ENCODE results near the gene MAP1LC3B2.

MAP1LC3B2 gene

DNA sequence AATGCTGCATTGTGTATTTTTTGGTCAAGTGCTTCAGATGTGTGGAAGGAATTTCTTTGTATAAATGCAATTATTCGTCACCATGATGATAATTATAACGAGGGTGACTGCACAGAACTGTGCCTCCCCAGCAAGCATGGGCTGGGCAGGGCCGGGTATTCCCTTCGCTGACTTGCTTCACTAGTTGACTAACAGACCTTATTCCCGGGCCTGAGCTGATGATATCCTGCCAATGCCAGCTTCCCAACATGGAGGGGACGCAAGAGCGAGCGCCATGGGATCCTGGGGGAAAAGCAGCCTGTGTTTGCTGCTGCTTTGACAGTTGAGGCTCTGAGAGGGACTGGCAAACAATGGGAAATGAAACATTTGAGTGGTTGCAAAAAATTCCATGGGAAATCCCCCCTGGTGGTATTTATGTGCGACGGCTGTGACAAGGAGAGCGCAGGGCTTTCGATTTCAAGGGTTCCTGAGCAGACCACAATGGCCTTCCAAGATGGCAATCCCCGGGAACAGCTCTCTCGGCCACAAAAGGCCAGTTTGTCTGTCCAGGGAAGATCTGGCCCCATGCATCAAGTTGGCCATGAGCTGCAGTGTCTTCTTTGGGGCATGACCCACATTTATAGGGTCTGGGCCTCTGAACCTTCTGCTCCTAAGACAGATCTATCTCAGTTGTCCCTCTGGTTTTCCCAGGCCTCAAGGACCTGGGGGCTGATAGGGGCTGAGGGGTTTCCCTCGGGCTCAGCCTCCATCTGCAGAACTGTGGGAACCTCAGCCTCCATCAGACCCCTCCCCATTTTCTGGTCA lies 21.9 kb upstream of the MAP1LC3B2 start:
- DNase-seq (ENCODE audit: low read depth, low spot score), result no peak

DNA sequence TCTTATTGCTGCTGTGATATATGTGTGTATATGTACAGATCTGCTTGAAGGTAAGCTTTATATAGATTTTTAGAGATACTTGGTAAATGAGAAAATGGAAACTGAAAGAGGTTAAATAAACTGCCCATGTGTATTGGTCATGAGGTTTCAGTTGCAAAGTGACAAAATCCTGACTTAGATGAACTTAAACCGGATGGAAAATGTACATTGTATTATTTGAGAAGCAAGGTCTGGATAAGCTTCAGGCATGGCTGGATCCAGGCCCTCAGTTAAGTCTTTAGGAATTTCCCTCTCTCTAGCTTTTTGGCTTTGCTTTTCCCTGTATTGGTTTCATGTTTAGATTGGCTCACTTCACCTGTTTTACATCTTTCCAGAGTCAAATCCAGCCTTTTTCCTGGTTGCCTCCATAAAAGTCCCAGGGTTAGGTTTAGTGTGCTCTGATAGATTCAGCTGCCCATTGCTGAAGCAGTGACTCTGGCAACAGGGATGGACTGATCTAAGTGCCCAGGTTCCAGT lies 21.0 kb upstream of the MAP1LC3B2 start:
- DNase-seq (ENCODE audit: low read depth, low spot score), result no peak

DNA sequence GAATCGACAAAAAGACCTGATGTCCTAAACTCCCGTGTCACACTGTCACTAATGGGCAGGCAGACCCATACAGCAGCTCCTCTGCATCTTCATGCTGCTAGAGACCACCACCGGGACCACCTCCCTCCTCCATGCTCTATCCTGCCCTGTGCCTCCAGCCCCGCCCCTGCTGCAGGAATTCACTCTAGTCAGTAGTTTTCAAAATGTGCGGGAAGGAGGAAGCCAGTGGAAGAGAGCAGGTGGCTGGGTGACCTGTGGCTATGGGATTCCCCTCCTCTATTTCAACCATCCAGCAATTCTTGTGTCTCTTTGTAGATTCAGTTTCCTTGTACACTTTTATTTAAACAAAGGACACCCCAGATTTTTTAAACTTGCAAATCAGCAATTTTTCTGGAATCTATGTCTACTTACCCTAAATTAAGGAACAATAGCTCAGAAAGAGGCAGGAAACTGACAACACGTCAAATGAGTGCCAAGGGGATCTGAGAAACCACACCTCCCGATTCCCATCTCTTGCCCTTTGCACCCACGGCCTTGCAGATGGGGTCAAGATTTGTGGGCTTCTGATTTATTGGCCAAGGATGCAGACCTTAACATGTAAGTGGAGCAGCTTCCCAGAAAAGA lies 20.4 kb upstream of the MAP1LC3B2 start:
- no peak for DNase-seq (ENCODE audit: low read depth, low spot score)

DNA sequence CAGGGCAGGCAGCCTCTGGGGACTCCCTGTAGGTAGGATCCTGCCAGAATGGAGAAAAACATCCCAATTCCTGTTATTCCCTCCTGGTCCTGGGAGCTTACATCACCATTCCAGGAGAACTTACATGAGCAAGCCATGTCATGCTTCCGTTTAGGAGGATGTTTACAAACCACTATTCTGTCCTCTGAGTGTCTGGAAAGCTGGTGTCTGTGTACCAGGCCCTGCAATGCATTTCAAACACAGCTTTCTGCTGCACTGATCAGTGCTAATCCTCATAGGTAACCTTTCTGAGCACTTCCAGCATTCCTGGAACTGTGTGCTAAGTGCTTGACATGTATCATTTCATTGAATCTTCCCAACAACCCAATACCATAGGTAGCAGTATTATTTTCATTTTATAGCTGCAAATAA lies 19.8 kb upstream of the MAP1LC3B2 start:
- no peak for DNase-seq (ENCODE audit: low read depth, low spot score)

DNA sequence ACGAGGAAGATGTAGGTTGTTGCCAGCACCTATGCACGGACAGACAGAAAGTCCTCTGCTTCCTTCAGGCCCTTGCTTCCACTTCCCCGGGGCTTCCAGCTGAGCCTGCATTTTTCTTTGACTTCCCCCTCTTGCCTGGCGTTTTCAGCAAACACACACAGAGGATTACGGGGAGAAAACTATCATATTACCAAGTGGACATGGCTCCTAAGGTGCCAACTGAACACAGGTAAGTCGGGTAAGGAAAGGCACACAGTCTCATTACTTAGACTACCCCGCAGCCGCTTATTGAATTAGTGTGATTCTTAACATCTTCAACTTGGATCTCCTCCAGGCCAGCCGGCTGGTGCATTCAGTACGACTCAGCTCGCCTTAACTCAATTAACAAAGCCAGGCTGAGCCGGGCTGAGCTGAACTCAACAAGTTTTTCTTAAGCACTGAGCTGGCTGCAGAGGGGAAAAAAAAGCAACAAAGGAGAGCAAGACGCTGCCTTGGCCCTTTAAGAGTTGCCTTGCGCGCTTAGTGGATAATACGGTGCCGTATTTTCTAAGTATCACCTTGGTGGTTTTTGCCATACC lies 19.2 kb upstream of the MAP1LC3B2 start:
- DNase-seq (ENCODE audit: low read depth, low spot score), result no peak

DNA sequence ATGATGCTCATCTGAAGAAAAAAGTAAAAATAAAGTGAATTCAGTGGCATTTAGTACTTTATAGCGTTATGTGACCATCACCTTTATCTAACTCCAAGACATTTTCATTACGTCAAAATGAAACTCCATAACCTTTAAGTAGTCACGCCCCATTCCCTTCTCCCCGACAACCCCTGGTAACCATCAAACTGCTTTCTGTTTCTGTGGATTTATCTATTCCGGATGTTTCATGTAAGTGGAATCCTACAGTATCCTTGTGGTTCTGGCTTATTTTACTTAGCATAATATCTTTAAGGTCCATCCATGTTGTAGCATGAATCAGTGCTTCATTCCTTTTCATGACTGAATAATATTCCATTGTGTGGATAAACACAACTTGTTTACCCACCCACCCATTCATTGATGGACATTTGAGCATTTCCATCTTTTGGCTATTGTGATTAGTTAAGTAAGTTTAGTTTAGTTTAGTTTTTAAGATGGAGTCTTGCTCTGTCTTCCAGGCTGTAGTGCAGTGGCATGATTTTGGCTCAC lies 18.5 kb upstream of the MAP1LC3B2 start:
- DNase-seq (ENCODE audit: low read depth, low spot score), result no peak

DNA sequence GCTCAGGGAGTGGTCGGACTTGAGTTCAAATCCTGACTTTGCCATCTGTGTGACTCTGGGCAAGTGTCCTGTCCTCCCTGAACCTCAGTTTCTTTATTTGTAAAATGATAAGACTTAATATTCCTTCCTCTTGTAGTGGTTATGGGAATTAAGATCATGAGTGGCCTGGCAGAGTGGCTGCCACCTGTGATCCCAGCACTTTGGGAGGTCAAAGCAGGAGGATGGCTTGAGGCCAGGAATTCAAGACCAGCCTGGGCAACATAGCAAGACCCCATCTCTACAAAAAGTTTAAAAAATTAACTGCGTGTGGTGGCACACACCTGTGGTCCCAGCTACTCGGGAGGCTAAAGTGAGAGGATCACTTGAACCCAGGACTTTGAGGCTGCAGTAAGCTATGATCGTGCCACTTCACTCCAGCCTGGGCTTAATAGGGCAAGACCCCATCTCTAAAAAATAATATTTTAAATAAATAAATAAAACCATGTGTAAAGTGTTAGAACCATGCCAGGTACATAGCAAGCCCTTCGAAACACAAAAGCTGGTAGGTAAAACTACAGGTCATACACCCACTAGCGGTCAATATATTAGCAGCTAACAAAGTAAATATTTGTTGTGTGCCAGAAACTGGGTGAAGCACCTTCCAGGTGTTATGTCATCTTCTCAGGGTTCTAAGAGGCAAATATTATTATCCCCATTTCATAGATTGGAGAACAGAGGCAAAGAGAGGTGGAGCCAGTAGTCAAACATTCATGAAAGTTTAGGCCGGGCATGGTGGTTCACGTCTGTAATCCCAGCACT lies 17.4 kb upstream of the MAP1LC3B2 start:
- no peak for DNase-seq (ENCODE audit: low read depth, low spot score)

DNA sequence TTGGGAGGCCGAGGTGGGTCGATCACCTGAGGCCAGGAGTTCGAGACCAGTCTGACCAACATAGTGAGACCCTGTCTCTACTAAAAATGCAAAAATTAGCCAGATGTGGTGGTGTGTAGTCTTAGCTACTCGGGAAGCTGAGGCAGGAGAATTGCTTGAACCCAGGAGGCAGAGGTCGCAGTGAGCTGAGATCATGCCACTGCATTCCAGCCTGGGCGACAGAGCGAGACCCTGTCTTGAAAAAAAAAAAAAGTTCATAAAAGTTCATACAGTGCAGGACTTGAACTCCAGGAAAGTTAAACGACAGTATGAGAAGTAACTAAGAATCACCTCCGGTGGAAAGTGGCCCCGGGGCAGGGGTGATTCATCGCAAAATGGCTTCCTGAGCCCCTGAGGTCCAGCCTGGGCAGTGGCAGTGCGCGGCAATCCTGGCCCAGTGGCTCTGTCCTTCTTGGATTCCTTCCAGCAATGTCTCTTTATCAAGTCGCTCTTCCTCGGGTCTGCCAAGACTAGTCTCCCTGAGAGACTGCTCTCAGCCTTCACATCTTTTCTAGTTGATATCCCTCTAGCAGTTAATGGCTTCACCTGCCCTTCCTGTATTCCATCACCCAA lies 16.7 kb upstream of the MAP1LC3B2 start:
- no peak for DNase-seq (ENCODE audit: low read depth, low spot score)

DNA sequence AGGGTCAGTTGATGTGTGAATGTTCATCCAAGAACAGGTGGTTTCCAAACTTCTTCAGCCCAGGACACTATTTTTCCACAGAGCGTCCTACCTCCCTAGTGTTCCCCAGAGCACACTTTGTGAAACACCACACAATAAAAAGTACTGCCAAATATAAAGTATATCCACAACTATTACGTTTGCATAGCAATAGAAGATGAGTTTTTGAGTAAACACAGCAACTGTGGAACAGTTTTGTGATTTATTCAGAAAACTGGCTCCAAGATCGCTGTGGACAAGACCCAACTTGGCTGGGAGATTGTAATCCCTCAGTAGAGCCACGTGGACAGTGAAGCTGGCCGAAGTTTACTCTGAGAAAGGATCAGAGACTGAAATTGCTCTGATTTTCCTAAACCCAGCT lies 14.5 kb upstream of the MAP1LC3B2 start:
- DNase-seq (ENCODE audit: low read depth, low spot score), result no peak

DNA sequence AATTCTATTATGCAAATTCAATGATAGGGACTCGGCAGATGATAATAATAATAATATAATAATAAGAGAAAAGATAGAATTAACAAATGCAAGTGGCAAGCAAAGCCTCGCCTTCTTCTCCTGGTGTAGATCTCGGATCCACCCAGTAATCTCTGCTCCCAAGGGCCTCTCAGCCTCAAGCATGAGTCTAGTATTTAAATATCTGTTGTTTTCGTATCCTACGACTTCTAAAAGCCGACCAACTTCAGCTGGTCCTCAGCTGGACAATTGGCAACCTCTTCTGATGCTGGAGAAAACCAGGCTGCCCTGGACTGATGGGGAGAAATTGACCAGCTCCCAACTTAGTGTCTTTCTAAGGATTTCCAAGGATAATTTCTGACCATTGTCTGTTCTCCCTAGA lies 14.0 kb upstream of the MAP1LC3B2 start:
- no peak for DNase-seq (ENCODE audit: low read depth, low spot score)

DNA sequence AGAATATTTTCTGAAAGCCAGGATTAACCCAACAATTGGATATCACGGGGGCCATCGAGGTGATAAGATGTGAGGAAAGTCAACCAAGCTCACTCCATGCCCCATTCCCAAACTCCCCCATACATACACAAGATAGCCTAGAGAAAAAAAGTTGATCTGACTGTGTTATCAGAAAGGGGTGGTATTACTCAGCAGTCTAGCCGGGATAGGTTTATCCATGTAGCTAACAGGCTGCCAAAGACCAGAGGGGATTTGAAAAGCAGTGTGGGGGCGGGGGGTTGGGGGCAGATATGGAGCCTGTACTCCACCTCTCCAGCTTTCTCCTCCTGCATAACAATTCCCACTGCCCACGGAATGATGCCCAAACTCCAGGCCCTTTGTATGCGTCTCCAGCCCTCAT lies 13.2 kb upstream of the MAP1LC3B2 start:
- no peak for DNase-seq (ENCODE audit: low read depth, low spot score)

DNA sequence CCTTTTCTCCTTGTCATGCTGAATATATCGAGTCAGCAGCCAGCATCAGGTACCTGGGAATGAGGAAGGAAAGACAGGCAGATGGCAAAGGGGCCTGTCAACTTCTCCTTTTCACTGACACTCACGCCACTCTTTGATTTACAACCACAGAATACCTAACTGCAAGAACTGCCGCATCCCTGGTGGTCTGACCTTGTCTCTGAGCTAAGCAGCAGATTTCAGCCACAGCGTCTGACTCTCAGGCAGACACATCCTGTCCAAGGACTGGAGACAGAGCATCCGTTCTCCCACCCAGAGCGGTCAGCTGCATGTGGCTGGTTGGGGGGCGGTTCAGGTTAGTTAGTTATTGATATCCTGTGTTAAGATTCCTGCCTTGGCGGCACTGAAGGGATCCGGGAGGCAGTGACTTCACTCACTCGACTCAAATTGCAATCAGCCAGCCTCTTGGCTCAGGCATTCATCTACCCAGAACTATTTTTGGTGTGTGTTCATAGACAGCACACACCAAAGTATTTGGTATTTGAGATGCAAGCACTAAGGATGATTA lies 11.2 kb upstream of the MAP1LC3B2 start:
- no peak for DNase-seq (ENCODE audit: low read depth, low spot score)

DNA sequence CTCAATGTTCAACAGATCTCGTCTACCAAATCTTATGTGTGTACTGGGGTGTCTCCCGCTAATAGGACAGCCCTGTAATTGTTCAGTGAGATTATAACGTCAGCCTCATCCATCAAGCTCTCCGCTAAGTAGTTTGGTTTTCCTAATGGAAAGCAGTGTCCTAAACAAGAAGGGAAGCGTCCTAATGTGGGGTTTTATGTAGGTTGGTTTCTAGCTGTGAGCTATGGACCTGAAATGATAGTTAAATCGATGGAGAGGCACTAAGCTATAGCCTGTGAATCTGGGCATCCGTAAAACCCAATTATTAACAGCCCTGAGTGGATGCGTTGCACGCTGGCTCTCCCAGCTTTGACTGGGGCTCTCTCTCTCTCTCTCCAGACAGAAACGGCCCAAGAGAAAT lies 9.2 kb upstream of the MAP1LC3B2 start:
- no peak for DNase-seq (ENCODE audit: low read depth, low spot score)

DNA sequence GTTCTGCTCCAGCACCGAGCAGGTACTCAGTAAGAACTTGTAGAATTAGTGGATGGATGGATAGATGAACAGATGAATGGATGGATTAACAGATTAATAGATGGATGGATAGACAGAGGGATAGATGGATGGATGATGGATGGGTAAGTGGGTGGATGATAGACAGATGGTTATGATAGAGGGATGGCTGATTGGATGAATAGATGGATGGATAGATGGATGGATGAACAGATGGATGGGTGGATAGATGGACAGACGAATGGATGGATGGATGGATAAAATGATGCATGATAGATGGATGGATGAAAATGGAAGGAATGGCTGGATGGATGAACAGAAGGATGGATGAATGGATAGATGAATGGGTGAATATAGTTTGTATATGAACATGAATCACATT lies 8.0 kb upstream of the MAP1LC3B2 start:
- no peak for DNase-seq (ENCODE audit: low read depth, low spot score)

DNA sequence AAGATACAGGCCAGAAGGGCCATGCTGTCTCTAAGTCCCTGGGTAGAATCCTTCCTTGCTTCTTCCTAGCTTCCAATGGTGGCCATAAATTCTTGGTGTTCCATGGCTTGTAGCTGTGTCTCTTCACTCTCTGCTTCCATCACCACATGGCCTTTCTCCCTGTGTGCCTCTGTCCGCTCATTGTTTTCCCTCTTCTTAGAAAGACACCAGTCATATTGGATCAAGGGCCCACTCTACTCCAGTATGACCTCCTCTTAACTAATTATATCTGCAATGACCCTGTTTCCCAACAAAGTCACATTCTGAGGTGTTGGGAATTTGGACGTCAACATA lies 7.6 kb upstream of the MAP1LC3B2 start:
- DNase-seq (ENCODE audit: low read depth, low spot score), result no peak

DNA sequence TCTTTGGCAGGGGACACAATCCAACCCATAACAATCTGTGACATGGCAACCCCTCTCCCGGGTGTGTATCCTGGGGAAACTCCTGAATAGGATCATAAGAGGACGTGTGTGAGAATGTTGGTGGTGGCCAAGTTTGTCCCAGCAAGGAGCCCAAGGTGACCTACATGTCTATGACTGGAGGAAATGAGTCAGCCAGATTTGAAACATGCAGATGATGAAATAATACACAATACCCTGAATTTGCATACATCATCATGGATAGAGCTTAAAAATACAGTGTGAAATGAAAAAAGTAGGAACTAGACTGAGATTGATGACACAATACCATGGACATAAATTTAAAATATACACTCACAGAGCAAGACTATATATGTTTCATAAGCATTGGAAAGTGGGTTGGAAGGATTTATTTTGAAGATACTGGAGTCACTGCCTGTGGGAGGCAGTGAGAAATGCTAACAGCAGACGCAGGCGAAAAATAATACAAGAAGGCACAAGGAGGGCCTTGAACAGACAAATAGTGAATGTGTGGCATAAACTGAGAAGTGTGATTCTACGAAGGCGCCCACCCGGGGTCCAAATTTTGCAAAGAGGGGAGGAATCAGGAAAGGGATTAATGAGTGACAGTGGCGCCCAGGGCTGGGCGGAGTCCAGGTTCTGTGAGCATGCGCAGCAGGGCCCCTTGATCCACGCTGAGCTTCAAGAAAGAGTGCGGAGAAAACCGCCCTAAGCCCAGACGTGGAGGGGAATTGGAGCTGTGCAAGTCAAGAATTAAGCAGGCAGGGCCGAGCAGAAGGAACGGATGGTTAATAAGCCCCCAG lies 7.0 kb upstream of the MAP1LC3B2 start:
- DNase-seq (ENCODE audit: low read depth, low spot score), result no peak

DNA sequence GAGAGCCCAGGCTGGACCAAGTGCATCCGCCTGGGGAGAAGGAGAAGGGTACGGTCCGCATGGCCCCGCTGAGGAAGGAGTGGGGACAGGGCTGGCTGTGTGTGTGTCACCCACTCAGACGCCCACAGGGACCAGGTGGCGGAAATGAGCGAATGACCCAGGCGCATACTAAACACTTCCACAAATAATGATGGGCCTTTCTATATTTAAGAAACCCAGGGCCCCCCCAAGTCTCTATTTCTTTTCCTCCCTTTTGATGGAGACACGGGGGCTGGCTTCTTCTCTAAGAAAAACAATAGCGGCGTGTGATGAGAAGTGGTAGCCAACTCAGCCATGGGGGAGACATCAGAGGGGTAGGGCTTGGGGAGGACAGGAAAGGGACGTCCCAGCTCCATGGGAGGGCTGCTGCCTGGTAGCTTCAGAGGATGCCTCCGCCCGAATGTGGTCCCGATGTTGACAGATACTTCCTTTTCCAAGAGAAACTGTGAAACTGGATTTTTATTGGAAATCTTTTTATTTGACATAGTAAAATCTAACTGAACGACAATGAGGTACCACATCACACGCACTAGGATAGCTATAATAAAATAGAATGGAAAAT lies 6.3 kb upstream of the MAP1LC3B2 start:
- no peak for DNase-seq (ENCODE audit: low read depth, low spot score)

DNA sequence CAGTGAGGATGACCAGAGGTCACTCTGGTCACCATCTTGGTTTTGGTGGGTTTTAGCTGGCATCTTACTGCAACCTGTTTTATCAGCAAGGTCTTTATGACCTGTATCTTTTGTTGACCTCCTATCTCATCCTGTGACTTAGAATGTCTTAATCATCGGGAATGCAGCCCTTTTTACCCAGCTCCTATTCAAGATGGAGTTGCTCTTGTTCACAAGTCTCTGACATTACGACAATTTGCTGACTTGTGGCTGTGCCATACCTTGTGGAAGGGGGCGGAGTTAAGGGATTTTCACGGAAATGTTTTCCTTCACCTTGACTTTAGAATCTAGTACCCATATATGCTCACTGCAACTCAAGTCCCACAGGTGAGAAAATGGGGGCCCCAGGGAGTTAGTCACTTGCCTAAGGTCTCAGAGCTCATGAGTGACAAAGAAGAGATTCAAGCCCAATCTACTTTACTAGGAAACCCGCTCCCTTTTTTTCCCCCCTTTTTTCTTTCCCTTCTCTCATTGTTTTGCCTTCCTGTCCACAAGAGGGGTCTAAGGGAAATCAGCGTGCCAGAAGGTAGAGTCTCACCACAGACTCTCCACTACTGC lies 2.7 kb upstream of the MAP1LC3B2 start:
- no peak for DNase-seq (ENCODE audit: low read depth, low spot score)

DNA sequence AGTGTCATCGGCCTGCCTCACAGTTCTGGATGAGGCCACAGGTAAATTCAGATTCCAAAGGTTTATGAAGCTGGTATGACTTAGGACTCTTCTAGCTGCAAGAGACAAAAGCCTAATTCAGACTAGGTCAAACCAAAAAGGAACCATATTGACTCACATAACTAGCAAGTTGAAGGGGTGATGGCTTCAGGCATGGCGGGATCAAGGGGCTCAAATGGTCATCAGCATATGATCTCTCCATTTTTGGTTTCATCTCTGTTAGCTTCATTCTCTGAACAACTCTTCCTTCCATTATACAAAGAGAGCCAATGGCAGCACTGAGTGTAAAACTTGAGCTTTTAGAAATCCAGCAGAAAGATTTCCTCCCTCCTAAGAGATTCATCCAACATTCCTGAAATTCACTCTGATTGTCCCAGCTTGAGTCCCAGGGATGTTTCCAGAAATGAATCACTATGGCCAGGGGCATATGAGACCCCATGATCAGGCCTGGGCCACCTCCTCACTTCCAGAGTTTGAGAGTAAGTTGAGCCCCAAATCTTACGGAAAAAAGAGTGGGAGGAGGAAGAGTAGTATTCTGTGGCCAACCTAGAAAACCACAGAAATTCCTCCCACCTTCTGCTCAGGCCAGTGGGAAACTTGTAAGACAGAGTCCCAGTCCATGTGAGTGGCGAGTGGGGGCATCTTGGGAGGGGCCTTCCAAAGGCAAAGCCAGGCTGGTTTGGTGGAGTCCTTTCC lies 2.0 kb upstream of the MAP1LC3B2 start:
- DNase-seq (ENCODE audit: low read depth, low spot score), result no peak

All from activated CD4-positive, CD25-positive, alpha-beta regulatory T cell treated with anti-CD3 and anti-CD28 coated beads, Interleukin-2, amount 50 U/mL, for 16 hours (primary cell).